Activated T-cell treated with anti-CD3 and anti-CD28 coated beads, Interleukin-2, amount 50 U/mL, for 4 hours (primary cell): Measurements from ENCODE around the gene CDCA4. TPM values are rescaled to one million over a fixed set of nuclear protein-coding genes. Genes with fewer than 3 reads are reported as not detected.

Experiments
- ATAC-seq, 2 donors: fragments of 200-7000 bp; cut with Tn5 transposase; one replicate each; pipeline ENCODE4 v1.10.0; 2021
- DNase-seq: peaks from one replicate; pipeline ENCODE4 v3.0.0-alpha.2; 2020
- H3K27me3 Mint-ChIP-seq: one replicate; pipeline ENCODE4 v1.8.0; 2021; ENCODE audit warnings: low read depth, mixed read lengths
- H3K36me3 Mint-ChIP-seq: one replicate; pipeline ENCODE4 v1.8.0; 2022; ENCODE audit warnings: mixed read lengths; ENCODE audit not compliant: insufficient read depth
- H3K4me1 Mint-ChIP-seq: one replicate; pipeline ENCODE4 v1.8.0; 2021; ENCODE audit warnings: low read depth, mixed read lengths
- H3K4me3 Mint-ChIP-seq: one replicate; pipeline ENCODE4 v1.8.0; 2021; ENCODE audit warnings: mild to moderate bottlenecking, moderate library complexity, mixed read lengths
- H3K9me3 Mint-ChIP-seq: one replicate; pipeline ENCODE4 v1.8.0; 2021; ENCODE audit warnings: mixed read lengths
- total RNA-seq, 3 donors: library from RNA; stranded (reverse); gene quantifications; one replicate each; pipeline ENCODE4 v1.2.1, GENCODE V29; 2021

Gene CDCA4
- total RNA-seq, 3 donors from 2014 or later: 55.1 to 72.2 (median 58.3) TPM

- peaks cover 4% of the 10 kb centered on the region for H3K36me3 Mint-ChIP-seq
- H3K4me1 Mint-ChIP-seq: no peaks in the 10 kb centered on the region
- no peaks in the 10 kb centered on the region for H3K9me3 Mint-ChIP-seq
- DNase-seq (no peak), ATAC-seq (no peak)
- H3K4me3 Mint-ChIP-seq: no peak overlapping the region
- H3K27me3 Mint-ChIP-seq: no peaks in the 10 kb centered on the region
These were observed 13.9 kb downstream of the CDCA4 start for GRCh38 chr14:105006831-105007592.

- no peak overlapping the region for H3K4me3 Mint-ChIP-seq
- H3K9me3 Mint-ChIP-seq: no peaks in the 10 kb centered on the region
- no peaks in the 10 kb centered on the region for H3K4me1 Mint-ChIP-seq
- H3K27me3 Mint-ChIP-seq: no peaks in the 10 kb centered on the region
- peak in 1 of 2 donors; percentile 13 for ATAC-seq
- DNase-seq: no peak
- peaks cover 4% of the 10 kb centered on the region for H3K36me3 Mint-ChIP-seq
These were observed 14.7 kb downstream of the CDCA4 start for GRCh38 chr14:105005929-105006830.

GRCh38 chr14:105005329-105005928 lies 15.5 kb downstream of the CDCA4 start:
- ATAC-seq: peak; percentile 29 to 30
- no peak for DNase-seq
- no peaks in the 10 kb centered on the region for H3K27me3 Mint-ChIP-seq
- H3K4me1 Mint-ChIP-seq: no peaks in the 10 kb centered on the region
- H3K9me3 Mint-ChIP-seq: no peaks in the 10 kb centered on the region
- peaks cover 4% of the 10 kb centered on the region for H3K36me3 Mint-ChIP-seq
- H3K4me3 Mint-ChIP-seq: no peak overlapping the region

- Mint-ChIP-seq H3K27me3 (no peaks in the 10 kb centered on the region), H3K4me1 (no peaks in the 10 kb centered on the region), H3K4me3 (no peak overlapping the region), H3K9me3 (no peaks in the 10 kb centered on the region), H3K36me3 (peaks cover 2% of the 10 kb centered on the region)
- no peak for ATAC-seq
- no peak for DNase-seq
These were observed 21.5 kb downstream of the CDCA4 start for GRCh38 chr14:104999361-104999760.

- no peaks in the 10 kb centered on the region for H3K4me1 Mint-ChIP-seq
- no peaks in the 10 kb centered on the region for H3K27me3 Mint-ChIP-seq
- DNase-seq: no peak
- no peak overlapping the region for H3K4me3 Mint-ChIP-seq
- no peaks in the 10 kb centered on the region for H3K9me3 Mint-ChIP-seq
- H3K36me3 Mint-ChIP-seq: peaks cover 2% of the 10 kb centered on the region
- no peak for ATAC-seq
These were observed 22.1 kb downstream of the CDCA4 start for GRCh38 chr14:104998801-104999200.

- H3K4me3 Mint-ChIP-seq: no peak overlapping the region
- H3K9me3 Mint-ChIP-seq: no peaks in the 10 kb centered on the region
- H3K36me3 Mint-ChIP-seq: peaks cover 2% of the 10 kb centered on the region
- ATAC-seq (no peak), DNase-seq (no peak)
- no peaks in the 10 kb centered on the region for H3K4me1 Mint-ChIP-seq
- no peaks in the 10 kb centered on the region for H3K27me3 Mint-ChIP-seq
These were observed 24.4 kb downstream of the CDCA4 start for GRCh38 chr14:104996483-104996882.

GRCh38 chr14:104996032-104996431 lies 24.9 kb downstream of the CDCA4 start:
- DNase-seq (no peak), ATAC-seq (no peak)
- no peaks in the 10 kb centered on the region for H3K27me3 Mint-ChIP-seq
- H3K4me1 Mint-ChIP-seq: no peaks in the 10 kb centered on the region
- H3K36me3 Mint-ChIP-seq: peaks cover 2% of the 10 kb centered on the region
- no peak overlapping the region for H3K4me3 Mint-ChIP-seq
- H3K9me3 Mint-ChIP-seq: no peaks in the 10 kb centered on the region

GRCh38 chr14:104994978-104995377 lies 25.9 kb downstream of the CDCA4 start:
- Mint-ChIP-seq H3K27me3 (no peaks in the 10 kb centered on the region), H3K4me1 (no peaks in the 10 kb centered on the region), H3K36me3 (peaks cover 2% of the 10 kb centered on the region), H3K4me3 (no peak overlapping the region), H3K9me3 (no peaks in the 10 kb centered on the region)
- ATAC-seq (no peak), DNase-seq (no peak)

GRCh38 chr14:104993808-104994591 lies 26.9 kb downstream of the CDCA4 start:
- DNase-seq (no peak), ATAC-seq (no peak)
- Mint-ChIP-seq H3K4me3 (no peak overlapping the region), H3K4me1 (no peaks in the 10 kb centered on the region), H3K36me3 (peaks cover 2% of the 10 kb centered on the region), H3K9me3 (no peaks in the 10 kb centered on the region), H3K27me3 (no peaks in the 10 kb centered on the region)

GRCh38 chr14:104993306-104993705 lies 27.6 kb downstream of the CDCA4 start:
- ATAC-seq (no peak), DNase-seq (no peak)
- Mint-ChIP-seq H3K9me3 (no peaks in the 10 kb centered on the region), H3K4me1 (no peaks in the 10 kb centered on the region), H3K4me3 (no peak overlapping the region), H3K27me3 (no peaks in the 10 kb centered on the region), H3K36me3 (peaks cover 2% of the 10 kb centered on the region)

GRCh38 chr14:104992501-104992900 lies 28.4 kb downstream of the CDCA4 start:
- no peaks in the 10 kb centered on the region for H3K9me3 Mint-ChIP-seq
- no peaks in the 10 kb centered on the region for H3K27me3 Mint-ChIP-seq
- DNase-seq (no peak), ATAC-seq (no peak)
- H3K36me3 Mint-ChIP-seq: peaks cover 2% of the 10 kb centered on the region
- no peak overlapping the region for H3K4me3 Mint-ChIP-seq
- H3K4me1 Mint-ChIP-seq: no peaks in the 10 kb centered on the region

- no peak for DNase-seq
- Mint-ChIP-seq H3K36me3 (no peaks in the 10 kb centered on the region), H3K4me3 (no peak overlapping the region), H3K4me1 (no peaks in the 10 kb centered on the region), H3K27me3 (peaks cover 3% of the 10 kb centered on the region), H3K9me3 (no peaks in the 10 kb centered on the region)
- ATAC-seq: no peak
These were observed 29.0 kb downstream of the CDCA4 start for GRCh38 chr14:104991896-104992230.

- no peaks in the 10 kb centered on the region for H3K9me3 Mint-ChIP-seq
- peaks cover 5% of the 10 kb centered on the region for H3K4me1 Mint-ChIP-seq
- H3K4me3 Mint-ChIP-seq: no peak overlapping the region
- ATAC-seq: no peak
- DNase-seq: no peak
- no peaks in the 10 kb centered on the region for H3K36me3 Mint-ChIP-seq
- H3K27me3 Mint-ChIP-seq: peaks cover 5% of the 10 kb centered on the region
These were observed 31.0 kb downstream of the CDCA4 start for GRCh38 chr14:104989951-104990303.
